Keratinocyte (primary cell): Measurements from ENCODE around the gene DAPK1. TPM values are rescaled to one million over a fixed set of nuclear protein-coding genes. Genes with fewer than 3 reads are reported as not detected.

Source experiments
- DNase-seq: peaks from one replicate; pipeline ENCODE4 v3.0.0-alpha.2; 2011; ENCODE audit warnings: low read depth, missing footprints, low spot score
- FAIRE-seq: peaks from 2 replicates; lab custom pipeline; 2011; peaks lifted over from hg19 to GRCh38; lab: Jason Lieb, UNC
- H2AFZ ChIP-seq: 2 replicates; pipeline ENCODE4 v1.6.0; 2012; ENCODE audit warnings: low read length, control low read depth, inconsistent platforms; ENCODE audit not compliant: control insufficient read depth
- H3K27ac ChIP-seq: 2 replicates; pipeline ENCODE4 v1.5.1; 2011; ENCODE audit warnings: low read length; ENCODE audit not compliant: control insufficient read depth, insufficient read depth
- H3K27me3 ChIP-seq: 3 replicates; pipeline ENCODE4 v1.6.0; 2011; ENCODE audit warnings: low read length; ENCODE audit not compliant: control insufficient read depth, insufficient read depth; ENCODE audit errors: extremely low read depth
- H3K36me3 ChIP-seq, 2 experiments: 2 replicates in 1 of 2; 3 replicates in 1 of 2; pipeline ENCODE4 v1.5.1; 2011; ENCODE audit warnings: low read length in 2 of 2, mild to moderate bottlenecking in 1 of 2; ENCODE audit not compliant: control insufficient read depth in 2 of 2, insufficient read depth in 2 of 2; ENCODE audit errors: extremely low read depth in 1 of 2
- H3K4me1 ChIP-seq: 3 replicates; pipeline ENCODE4 v1.5.1; 2011; ENCODE audit warnings: low read length; ENCODE audit not compliant: control insufficient read depth, insufficient read depth; ENCODE audit errors: extremely low read depth
- H3K4me2 ChIP-seq: 3 replicates; pipeline ENCODE4 v1.6.0; 2011; ENCODE audit warnings: low read depth, low read length; ENCODE audit not compliant: control insufficient read depth, insufficient read depth; ENCODE audit errors: extremely low read depth
- H3K4me3 ChIP-seq, 3 experiments: fragments of 200-600 bp in 1 of 3; sonication (generic) in 1 of 3; 2 replicates in 2 of 3; 3 replicates in 1 of 3; pipeline ENCODE4 v1.5.1; 2011 to 2016; ENCODE audit warnings: low read length in 3 of 3, mild to moderate bottlenecking in 3 of 3, control low read depth in 2 of 3, inconsistent platforms in 1 of 3, low read depth in 1 of 3, mixed read lengths in 1 of 3, mixed run types in 1 of 3, moderate library complexity in 1 of 3; ENCODE audit not compliant: control insufficient read depth in 2 of 3, insufficient read depth in 2 of 3; ENCODE audit errors: extremely low read depth in 1 of 3
- H3K79me2 ChIP-seq: 2 replicates; pipeline ENCODE4 v1.6.0; 2012; ENCODE audit warnings: low read length; ENCODE audit not compliant: control insufficient read depth, insufficient read depth
- H3K9ac ChIP-seq: 3 replicates; pipeline ENCODE4 v1.6.0; 2011; ENCODE audit warnings: low read length; ENCODE audit not compliant: control insufficient read depth, insufficient read depth; ENCODE audit errors: extremely low read depth
- H3K9me1 ChIP-seq: 3 replicates; pipeline ENCODE4 v1.6.0; 2011; ENCODE audit warnings: low read length; ENCODE audit not compliant: control insufficient read depth, insufficient read depth; ENCODE audit errors: extremely low read depth
- H3K9me3 ChIP-seq: 2 replicates; pipeline ENCODE4 v1.5.1; 2012; ENCODE audit warnings: low read depth, low read length; ENCODE audit not compliant: control insufficient read depth
- H4K20me1 ChIP-seq: 3 replicates; pipeline ENCODE4 v1.6.0; 2011; ENCODE audit warnings: low read length; ENCODE audit not compliant: control insufficient read depth, insufficient read depth; ENCODE audit errors: extremely low read depth
- EZH2 ChIP-seq: IDR thresholded peaks from one replicate; pipeline ENCODE4 v1.6.1; 2012; ENCODE audit warnings: inconsistent platforms, mild to moderate bottlenecking, low read length, moderate library complexity
- dilution Hi-C: fragments of 300-500 bp; cut with MboI; formaldehyde crosslinking; loops from one replicate; pipeline ENCODE4 v1.7.0; 2020; ENCODE audit warnings: low sequenced_read_pairs; ENCODE audit not compliant: extremely low pct_ligation_motif_present
- polyA plus RNA-seq, 5 experiments: library from polyadenylated mRNA; depleted of rRNA in 3 of 5; stranded (reverse) in 3 of 5; stranded (forward) in 1 of 5; unstranded in 1 of 5; fragments of >200 nt; gene quantifications; 1 replicate in 1 of 5; 2 replicates in 3 of 5; 3 replicates in 1 of 5; pipeline versions ENCODE4 v1.2.1 to v1.2.3, GENCODE V29; 2011 to 2012; ENCODE audit warnings: missing spikeins in 2 of 5, low read depth in 1 of 5, low replicate concordance in 1 of 5
- TF ChIP-seq, protein P1 (sequence below), 3 experiments: IDR thresholded peaks in 1 of 3; conservative IDR thresholded peaks in 1 of 3; optimal IDR thresholded peaks in 1 of 3; 2 replicates in 2 of 3; 3 replicates in 1 of 3; pipeline versions ENCODE3 to v1.5.1; 2011; ENCODE audit warnings: low read length in 3 of 3, mild to moderate bottlenecking in 3 of 3, moderate library complexity in 2 of 3, control low read depth in 1 of 3, inconsistent platforms in 1 of 3; ENCODE audit not compliant: insufficient read depth in 2 of 3; ENCODE audit errors: extremely low read depth in 1 of 3

Gene DAPK1
- polyA plus RNA-seq, 1 donor (not counting 4 experiments of a cell fraction or from before 2014, with no cell fraction given): 2.8 TPM

DNA sequence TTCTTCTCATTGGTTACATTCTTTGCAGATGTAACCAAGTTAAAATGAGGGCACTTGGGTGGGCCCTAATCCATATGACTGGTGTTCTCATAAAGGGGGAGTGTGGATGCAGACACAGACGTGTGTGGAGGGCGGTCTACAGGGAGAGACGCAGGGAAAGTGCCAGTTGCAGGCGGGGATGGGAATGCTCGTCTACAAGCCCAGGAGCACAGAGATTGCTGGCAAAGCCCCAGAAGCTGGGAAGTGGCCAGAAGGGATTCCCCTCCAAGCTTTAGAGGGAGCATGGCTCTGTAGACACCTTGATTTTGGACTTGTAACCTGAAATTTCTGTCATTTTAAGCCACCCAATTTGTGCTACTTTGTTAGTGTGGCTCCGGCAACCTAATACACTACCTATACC, 131.4 kb downstream of the DAPK1 start:
- no peak for FAIRE-seq
- dilution Hi-C loops: no loop called here
- no peaks in the 10 kb centered on the region for H3K9me1 ChIP-seq

DNA sequence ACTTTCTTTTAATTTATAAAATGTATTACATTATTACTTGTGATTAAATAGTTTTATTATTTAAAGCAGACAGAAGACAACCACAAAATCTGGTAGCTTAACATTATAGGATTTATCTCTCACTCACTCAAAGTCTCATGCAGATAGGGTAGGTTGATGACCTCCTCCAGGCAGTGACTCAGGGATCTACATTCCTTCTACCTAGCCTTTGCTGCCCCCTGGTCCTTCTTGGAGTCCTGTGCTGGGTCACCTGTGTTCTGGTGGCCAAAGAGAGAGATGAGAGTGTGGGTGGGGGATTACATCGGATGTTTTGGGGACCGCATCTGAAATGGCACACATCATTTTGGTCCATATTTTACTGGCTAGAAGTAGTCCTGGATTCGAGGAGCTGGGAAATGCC, 132.6 kb downstream of the DAPK1 start:
- Histone ChIP-seq H3K9ac (no peak overlapping the region), H4K20me1 (no peaks in the 10 kb centered on the region), H3K9me1 (no peaks in the 10 kb centered on the region), H3K27me3 (no peaks in the 10 kb centered on the region), H2AFZ (no peak overlapping the region), H3K79me2 (no peaks in the 10 kb centered on the region), H3K36me3 (no peaks in the 10 kb centered on the region), H3K4me3 (no peak overlapping the region), H3K4me1 (no peaks in the 10 kb centered on the region), H3K27ac (no peak overlapping the region), H3K4me2 (no peak overlapping the region), H3K9me3 (no peaks in the 10 kb centered on the region)
- DNase-seq: no peak
- TF ChIP-seq, protein P1, sequence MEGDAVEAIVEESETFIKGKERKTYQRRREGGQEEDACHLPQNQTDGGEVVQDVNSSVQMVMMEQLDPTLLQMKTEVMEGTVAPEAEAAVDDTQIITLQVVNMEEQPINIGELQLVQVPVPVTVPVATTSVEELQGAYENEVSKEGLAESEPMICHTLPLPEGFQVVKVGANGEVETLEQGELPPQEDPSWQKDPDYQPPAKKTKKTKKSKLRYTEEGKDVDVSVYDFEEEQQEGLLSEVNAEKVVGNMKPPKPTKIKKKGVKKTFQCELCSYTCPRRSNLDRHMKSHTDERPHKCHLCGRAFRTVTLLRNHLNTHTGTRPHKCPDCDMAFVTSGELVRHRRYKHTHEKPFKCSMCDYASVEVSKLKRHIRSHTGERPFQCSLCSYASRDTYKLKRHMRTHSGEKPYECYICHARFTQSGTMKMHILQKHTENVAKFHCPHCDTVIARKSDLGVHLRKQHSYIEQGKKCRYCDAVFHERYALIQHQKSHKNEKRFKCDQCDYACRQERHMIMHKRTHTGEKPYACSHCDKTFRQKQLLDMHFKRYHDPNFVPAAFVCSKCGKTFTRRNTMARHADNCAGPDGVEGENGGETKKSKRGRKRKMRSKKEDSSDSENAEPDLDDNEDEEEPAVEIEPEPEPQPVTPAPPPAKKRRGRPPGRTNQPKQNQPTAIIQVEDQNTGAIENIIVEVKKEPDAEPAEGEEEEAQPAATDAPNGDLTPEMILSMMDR (optimal IDR thresholded peaks at IDR 0.05 in 1 of 3, IDR thresholded peaks at IDR 0.05 in 1 of 3, conservative IDR thresholded peaks at IDR 0.05 in 1 of 3; ENCODE audit: extremely low read depth in 1 of 3, insufficient read depth in 2 of 3, low read length in 3 of 3): no peak
- no peak for TF ChIP-seq EZH2
- FAIRE-seq: no peak
- dilution Hi-C loops: no loop called here

More for the DNA sequence above, 131.4 kb downstream of the DAPK1 start:
- Histone ChIP-seq H3K27ac (no peak overlapping the region), H3K4me2 (no peak overlapping the region), H3K79me2 (no peaks in the 10 kb centered on the region), H3K9me3 (no peaks in the 10 kb centered on the region), H4K20me1 (no peaks in the 10 kb centered on the region), H3K27me3 (no peaks in the 10 kb centered on the region), H2AFZ (no peak overlapping the region), H3K36me3 (no peaks in the 10 kb centered on the region), H3K9ac (no peak overlapping the region), H3K4me1 (no peaks in the 10 kb centered on the region), H3K4me3 (no peak overlapping the region)
- DNase-seq: no peak
- no peak for TF ChIP-seq EZH2
- TF ChIP-seq, protein P1 (optimal IDR thresholded peaks at IDR 0.05 in 1 of 3, IDR thresholded peaks at IDR 0.05 in 1 of 3, conservative IDR thresholded peaks at IDR 0.05 in 1 of 3; ENCODE audit: extremely low read depth in 1 of 3, insufficient read depth in 2 of 3, low read length in 3 of 3): no peak
